Measurements from ENCODE around the gene CDHR2. TPM values are rescaled to one million over a fixed set of nuclear protein-coding genes. Genes with fewer than 3 reads are reported as not detected.

The CDHR2 gene
- total RNA-seq, 2 experiments from 2014 or later = 0.23 to 0.47 TPM

- H3K9me3 Mint-ChIP-seq = no peaks in the 10 kb centered on the region
- ChIA-PET CTCF (no interaction called here), POLR2A (no interaction called here)
- no peak for TF ChIP-seq CTCF (IDR thresholded peaks at IDR 0.05)
- H3K27ac Mint-ChIP-seq = no peak overlapping the region
- peaks cover 8% of the 10 kb centered on the region for H3K4me1 Mint-ChIP-seq (ENCODE audit: low read depth)
- H3K4me3 Mint-ChIP-seq = no peak overlapping the region
- no peaks in the 10 kb centered on the region for H3K27me3 Mint-ChIP-seq
- ATAC-seq = no peak
- H3K36me3 Mint-ChIP-seq (ENCODE audit: low read depth) = no peaks in the 10 kb centered on the region
- intact Hi-C loops (cut with micrococcal nuclease) = no loop called here
- no peak for DNase-seq
These were observed 32.0 kb upstream of the CDHR2 start for GRCh38 chr5:176517053-176517661.

- Mint-ChIP-seq H3K4me3 (no peak overlapping the region), H3K36me3 (ENCODE audit: low read depth) (no peaks in the 10 kb centered on the region), H3K27ac (no peak overlapping the region), H3K27me3 (no peaks in the 10 kb centered on the region), H3K4me1 (ENCODE audit: low read depth) (peaks cover 11% of the 10 kb centered on the region), H3K9me3 (no peaks in the 10 kb centered on the region)
- POLR2A ChIA-PET = interaction anchor here (5.3 kb wide), 1 partner anchor 16 kb away, joined by 20 read pairs; the partner anchor contains the start of gene RNF44
- CTCF ChIA-PET = interaction anchor here (1.1 kb wide), 1 partner anchor 54 kb away, joined by 3 read pairs; no protein-coding TSS in a partner anchor
- intact Hi-C loops (cut with micrococcal nuclease) = no loop called here
- ATAC-seq (no peak), DNase-seq (no peak)
- no peak for TF ChIP-seq CTCF (IDR thresholded peaks at IDR 0.05)
These were observed 29.1 kb upstream of the CDHR2 start for GRCh38 chr5:176519810-176520720.

- Mint-ChIP-seq H3K4me1 (ENCODE audit: low read depth) (peaks cover 8% of the 10 kb centered on the region), H3K4me3 (no peak overlapping the region), H3K36me3 (ENCODE audit: low read depth) (no peaks in the 10 kb centered on the region), H3K27me3 (no peaks in the 10 kb centered on the region), H3K27ac (no peak overlapping the region), H3K9me3 (no peaks in the 10 kb centered on the region)
- no peak for DNase-seq
- ChIA-PET CTCF (no interaction called here), POLR2A (interaction anchor here (1.0 to 5.3 kb wide), 2 partner anchors 10 to 15 kb away, joined by 3 to 20 read pairs; partner anchors contain the start of gene RNF44)
- intact Hi-C loops (cut with micrococcal nuclease) = no loop called here
- TF ChIP-seq CTCF (IDR thresholded peaks at IDR 0.05) = no peak
- no peak for ATAC-seq
These were observed 27.9 kb upstream of the CDHR2 start for GRCh38 chr5:176521286-176521685.

- no peak overlapping the region for H3K4me3 Mint-ChIP-seq
- POLR2A ChIA-PET = interaction anchor here (1.0 to 5.3 kb wide), 2 partner anchors 10 to 14 kb away, joined by 3 to 20 read pairs; partner anchors contain the start of gene RNF44
- TF ChIP-seq CTCF (IDR thresholded peaks at IDR 0.05) = no peak
These were observed 27.4 kb upstream of the CDHR2 start for GRCh38 chr5:176521699-176522263.

More at GRCh38 chr5:176521699-176522263, 27.4 kb upstream of the CDHR2 start:
- Mint-ChIP-seq H3K36me3 (ENCODE audit: low read depth) (no peaks in the 10 kb centered on the region), H3K4me1 (ENCODE audit: low read depth) (peaks cover 8% of the 10 kb centered on the region), H3K27ac (no peak overlapping the region), H3K27me3 (no peaks in the 10 kb centered on the region), H3K9me3 (no peaks in the 10 kb centered on the region)
- intact Hi-C loops (cut with micrococcal nuclease) = no loop called here
- no peak for DNase-seq
- ATAC-seq = no peak
- CTCF ChIA-PET = no interaction called here

Measured in activated CD8-positive, alpha-beta T cell treated with anti-CD3 and anti-CD28 coated beads for 36 hours (primary cell).